HepG2 (cell line): ENCODE data around the gene PCBP1. TPM values are rescaled to one million over a fixed set of nuclear protein-coding genes. Genes with fewer than 3 reads are reported as not detected.

ENCODE experiments used
- CCAR2 ChIP-seq: fragments of 200-400 bp; formaldehyde crosslinking; optimal IDR thresholded peaks from 2 replicates; pipeline ENCODE3; 2018; ENCODE audit warnings: low read depth, mild to moderate bottlenecking, low read length, moderate library complexity
- IRX3 ChIP-seq: sonication (generic); formaldehyde crosslinking; IDR thresholded peaks from 2 replicates; pipeline ENCODE4 v1.8.1; 2023; ENCODE audit warnings: mild to moderate bottlenecking, low read depth, missing genetic modification reagents, borderline replicate concordance
- KLF13 ChIP-seq: sonication (generic); formaldehyde crosslinking; IDR thresholded peaks from 2 replicates; pipeline ENCODE4 v1.4.0; 2020; ENCODE audit warnings: mild to moderate bottlenecking, missing genetic modification reagents
- PAX8 ChIP-seq: sonication (generic); formaldehyde crosslinking; IDR thresholded peaks from 2 replicates; pipeline ENCODE4 v1.8.0; 2022; ENCODE audit warnings: mild to moderate bottlenecking, missing genetic modification reagents, borderline replicate concordance
- PHF21A ChIP-seq: sonication (generic); formaldehyde crosslinking; IDR thresholded peaks from 2 replicates; pipeline ENCODE4 v1.5.0; 2020; ENCODE audit warnings: mild to moderate bottlenecking, missing genetic modification reagents
- TRIM24 ChIP-seq: sonication (generic); formaldehyde crosslinking; IDR thresholded peaks from 2 replicates; pipeline ENCODE4 v1.8.0; 2022; ENCODE audit warnings: mild to moderate bottlenecking, missing genetic modification reagents
- ZNF225 ChIP-seq: sonication (generic); formaldehyde crosslinking; IDR thresholded peaks from 2 replicates; pipeline ENCODE4 v1.4.0; 2020; ENCODE audit warnings: mild to moderate bottlenecking, missing genetic modification reagents
- ZNF720 ChIP-seq: sonication (generic); formaldehyde crosslinking; IDR thresholded peaks from 2 replicates; pipeline ENCODE4 v1.4.0; 2020; ENCODE audit warnings: missing genetic modification reagents
- ZNF775 ChIP-seq: sonication (generic); formaldehyde crosslinking; IDR thresholded peaks from 2 replicates; pipeline ENCODE4 v1.4.0; 2020; ENCODE audit warnings: missing genetic modification reagents, mild to moderate bottlenecking, moderate library complexity, borderline replicate concordance
- ZNF83 ChIP-seq: sonication (generic); formaldehyde crosslinking; IDR thresholded peaks from 2 replicates; pipeline ENCODE4 v1.4.0; 2020; ENCODE audit warnings: missing genetic modification reagents, mild to moderate bottlenecking, borderline replicate concordance
- ZSCAN30 ChIP-seq: sonication (generic); formaldehyde crosslinking; IDR thresholded peaks from 2 replicates; pipeline ENCODE4 v1.5.0; 2020; ENCODE audit warnings: mild to moderate bottlenecking, missing genetic modification reagents
- polyA plus RNA-seq, 8 experiments: library from polyadenylated mRNA; depleted of rRNA in 3 of 8; stranded (reverse) in 7 of 8; unstranded in 1 of 8; fragments of >200 nt; fragmentation: Illumina TruSeq in 4 of 8; extraction: Trizol in 4 of 8; gene quantifications; 2 replicates each; pipeline versions ENCODE4 v1.2.1 to v1.2.3, GENCODE V29; 2011 to 2016; ENCODE audit warnings: low read depth in 4 of 8, missing spikeins in 1 of 8, mixed read lengths in 1 of 8; ENCODE audit not compliant: insufficient read depth in 1 of 8
- total RNA-seq, 5 experiments: library from RNA; depleted of rRNA; stranded (reverse); fragments of >200 nt; fragmentation: Illumina TruSeq; extraction: Trizol; gene quantifications; 2 replicates each; pipeline ENCODE4 v1.2.3, GENCODE V29; 2016; ENCODE audit warnings: low read depth in 1 of 5
- TF ChIP-seq, protein P1 (sequence below): sonication (generic); formaldehyde crosslinking; IDR thresholded peaks from 2 replicates; pipeline ENCODE4 v1.9.0; 2021; ENCODE audit warnings: mild to moderate bottlenecking, missing genetic modification reagents
- TF ChIP-seq, protein P2 (sequence below): sonication (generic); formaldehyde crosslinking; IDR thresholded peaks from 2 replicates; pipeline ENCODE4 v1.9.0; 2021; ENCODE audit warnings: missing genetic modification reagents, borderline replicate concordance
- TF ChIP-seq, protein P3 (sequence below): IDR thresholded peaks from 2 replicates; pipeline ENCODE4 v1.6.1; 2016; ENCODE audit warnings: low read depth, borderline replicate concordance
- TF ChIP-seq, protein P4 (sequence below): sonication (generic); formaldehyde crosslinking; IDR thresholded peaks from 2 replicates; pipeline ENCODE4 v1.4.0; 2020; ENCODE audit warnings: missing genetic modification reagents

Gene PCBP1
- total and polyA plus RNA-seq, 2 of the 13 experiments (the other 11 are each of a cell fraction or from before 2014, with no cell fraction given) = 32.0 to 137 TPM

DNA sequence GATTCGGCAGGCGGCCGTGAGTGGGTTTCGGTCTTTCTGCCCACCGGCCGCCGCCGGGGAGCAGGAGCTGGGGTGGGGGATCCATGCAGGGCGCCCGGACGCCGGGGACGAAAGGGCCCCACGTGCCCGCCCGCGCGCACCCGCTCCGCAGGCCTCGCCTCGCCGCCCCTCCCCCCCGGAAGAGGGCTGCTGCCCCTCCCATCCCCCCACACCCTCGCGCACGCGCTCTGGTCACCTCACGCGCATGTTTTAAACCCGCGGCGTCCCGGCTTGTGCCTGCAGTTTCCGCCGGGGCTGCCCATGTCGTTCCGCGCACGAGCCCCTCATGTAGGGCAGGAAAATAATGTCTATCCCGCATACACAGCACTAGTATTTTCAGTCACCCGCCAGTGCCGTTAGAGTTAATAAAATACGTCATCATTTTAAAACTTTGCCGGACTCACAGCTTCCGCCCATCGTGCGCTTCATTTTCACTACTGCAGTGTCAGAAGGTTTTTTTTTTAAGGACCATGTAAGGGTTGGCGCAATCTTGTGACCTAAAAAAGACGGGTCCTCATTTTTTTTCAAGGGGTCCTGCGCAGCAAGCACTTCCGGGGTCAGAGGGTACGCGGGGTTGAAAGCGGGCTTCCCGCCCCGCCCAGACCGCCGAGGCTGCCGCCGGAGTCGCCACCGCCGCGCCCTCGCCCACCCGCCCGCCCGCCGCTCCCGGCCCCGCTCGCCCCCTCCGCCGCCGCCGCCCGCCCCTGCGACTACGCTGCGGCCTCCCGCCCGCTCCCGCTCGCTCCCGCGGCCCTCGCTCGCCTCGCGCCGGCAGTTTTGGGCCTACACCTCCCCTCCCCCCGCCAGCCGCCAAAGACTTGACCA is at the start of gene PCBP1 (continued):
- TF ChIP-seq, protein P1, sequence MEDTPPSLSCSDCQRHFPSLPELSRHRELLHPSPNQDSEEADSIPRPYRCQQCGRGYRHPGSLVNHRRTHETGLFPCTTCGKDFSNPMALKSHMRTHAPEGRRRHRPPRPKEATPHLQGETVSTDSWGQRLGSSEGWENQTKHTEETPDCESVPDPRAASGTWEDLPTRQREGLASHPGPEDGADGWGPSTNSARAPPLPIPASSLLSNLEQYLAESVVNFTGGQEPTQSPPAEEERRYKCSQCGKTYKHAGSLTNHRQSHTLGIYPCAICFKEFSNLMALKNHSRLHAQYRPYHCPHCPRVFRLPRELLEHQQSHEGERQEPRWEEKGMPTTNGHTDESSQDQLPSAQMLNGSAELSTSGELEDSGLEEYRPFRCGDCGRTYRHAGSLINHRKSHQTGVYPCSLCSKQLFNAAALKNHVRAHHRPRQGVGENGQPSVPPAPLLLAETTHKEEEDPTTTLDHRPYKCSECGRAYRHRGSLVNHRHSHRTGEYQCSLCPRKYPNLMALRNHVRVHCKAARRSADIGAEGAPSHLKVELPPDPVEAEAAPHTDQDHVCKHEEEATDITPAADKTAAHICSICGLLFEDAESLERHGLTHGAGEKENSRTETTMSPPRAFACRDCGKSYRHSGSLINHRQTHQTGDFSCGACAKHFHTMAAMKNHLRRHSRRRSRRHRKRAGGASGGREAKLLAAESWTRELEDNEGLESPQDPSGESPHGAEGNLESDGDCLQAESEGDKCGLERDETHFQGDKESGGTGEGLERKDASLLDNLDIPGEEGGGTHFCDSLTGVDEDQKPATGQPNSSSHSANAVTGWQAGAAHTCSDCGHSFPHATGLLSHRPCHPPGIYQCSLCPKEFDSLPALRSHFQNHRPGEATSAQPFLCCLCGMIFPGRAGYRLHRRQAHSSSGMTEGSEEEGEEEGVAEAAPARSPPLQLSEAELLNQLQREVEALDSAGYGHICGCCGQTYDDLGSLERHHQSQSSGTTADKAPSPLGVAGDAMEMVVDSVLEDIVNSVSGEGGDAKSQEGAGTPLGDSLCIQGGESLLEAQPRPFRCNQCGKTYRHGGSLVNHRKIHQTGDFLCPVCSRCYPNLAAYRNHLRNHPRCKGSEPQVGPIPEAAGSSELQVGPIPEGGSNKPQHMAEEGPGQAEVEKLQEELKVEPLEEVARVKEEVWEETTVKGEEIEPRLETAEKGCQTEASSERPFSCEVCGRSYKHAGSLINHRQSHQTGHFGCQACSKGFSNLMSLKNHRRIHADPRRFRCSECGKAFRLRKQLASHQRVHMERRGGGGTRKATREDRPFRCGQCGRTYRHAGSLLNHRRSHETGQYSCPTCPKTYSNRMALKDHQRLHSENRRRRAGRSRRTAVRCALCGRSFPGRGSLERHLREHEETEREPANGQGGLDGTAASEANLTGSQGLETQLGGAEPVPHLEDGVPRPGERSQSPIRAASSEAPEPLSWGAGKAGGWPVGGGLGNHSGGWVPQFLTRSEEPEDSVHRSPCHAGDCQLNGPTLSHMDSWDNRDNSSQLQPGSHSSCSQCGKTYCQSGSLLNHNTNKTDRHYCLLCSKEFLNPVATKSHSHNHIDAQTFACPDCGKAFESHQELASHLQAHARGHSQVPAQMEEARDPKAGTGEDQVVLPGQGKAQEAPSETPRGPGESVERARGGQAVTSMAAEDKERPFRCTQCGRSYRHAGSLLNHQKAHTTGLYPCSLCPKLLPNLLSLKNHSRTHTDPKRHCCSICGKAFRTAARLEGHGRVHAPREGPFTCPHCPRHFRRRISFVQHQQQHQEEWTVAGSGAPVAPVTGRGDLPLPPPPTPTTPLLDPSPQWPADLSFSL (CRISPR knock-in tag) = no peak
- TF ChIP-seq ZNF83 (CRISPR knock-in tag) (no peak), CCAR2 (no peak), IRX3 (CRISPR knock-in tag) (no peak), ZNF775 (CRISPR knock-in tag) (no peak), ZNF225 (CRISPR knock-in tag) (peak; percentile 40; the same call in 1 of the 2 replicates), KLF13 (CRISPR knock-in tag) (no peak), TRIM24 (CRISPR knock-in tag) (no peak), PHF21A (peak; percentile 43; the same call in 1 of the 2 replicates), ZNF720 (CRISPR knock-in tag) (no peak), ZSCAN30 (CRISPR knock-in tag) (no peak), PAX8 (0 out of 2 replicates have a peak, but pooled peaks have one; percentile 10)
- TF ChIP-seq, protein P2, sequence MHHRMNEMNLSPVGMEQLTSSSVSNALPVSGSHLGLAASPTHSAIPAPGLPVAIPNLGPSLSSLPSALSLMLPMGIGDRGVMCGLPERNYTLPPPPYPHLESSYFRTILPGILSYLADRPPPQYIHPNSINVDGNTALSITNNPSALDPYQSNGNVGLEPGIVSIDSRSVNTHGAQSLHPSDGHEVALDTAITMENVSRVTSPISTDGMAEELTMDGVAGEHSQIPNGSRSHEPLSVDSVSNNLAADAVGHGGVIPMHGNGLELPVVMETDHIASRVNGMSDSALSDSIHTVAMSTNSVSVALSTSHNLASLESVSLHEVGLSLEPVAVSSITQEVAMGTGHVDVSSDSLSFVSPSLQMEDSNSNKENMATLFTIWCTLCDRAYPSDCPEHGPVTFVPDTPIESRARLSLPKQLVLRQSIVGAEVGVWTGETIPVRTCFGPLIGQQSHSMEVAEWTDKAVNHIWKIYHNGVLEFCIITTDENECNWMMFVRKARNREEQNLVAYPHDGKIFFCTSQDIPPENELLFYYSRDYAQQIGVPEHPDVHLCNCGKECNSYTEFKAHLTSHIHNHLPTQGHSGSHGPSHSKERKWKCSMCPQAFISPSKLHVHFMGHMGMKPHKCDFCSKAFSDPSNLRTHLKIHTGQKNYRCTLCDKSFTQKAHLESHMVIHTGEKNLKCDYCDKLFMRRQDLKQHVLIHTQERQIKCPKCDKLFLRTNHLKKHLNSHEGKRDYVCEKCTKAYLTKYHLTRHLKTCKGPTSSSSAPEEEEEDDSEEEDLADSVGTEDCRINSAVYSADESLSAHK (CRISPR knock-in tag) = no peak
- TF ChIP-seq, protein P3, sequence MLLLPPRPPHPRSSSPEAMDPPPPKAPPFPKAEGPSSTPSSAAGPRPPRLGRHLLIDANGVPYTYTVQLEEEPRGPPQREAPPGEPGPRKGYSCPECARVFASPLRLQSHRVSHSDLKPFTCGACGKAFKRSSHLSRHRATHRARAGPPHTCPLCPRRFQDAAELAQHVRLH (CRISPR knock-in tag) = peak; percentile 9; the same call in 1 of the 2 replicates
- TF ChIP-seq, protein P4, sequence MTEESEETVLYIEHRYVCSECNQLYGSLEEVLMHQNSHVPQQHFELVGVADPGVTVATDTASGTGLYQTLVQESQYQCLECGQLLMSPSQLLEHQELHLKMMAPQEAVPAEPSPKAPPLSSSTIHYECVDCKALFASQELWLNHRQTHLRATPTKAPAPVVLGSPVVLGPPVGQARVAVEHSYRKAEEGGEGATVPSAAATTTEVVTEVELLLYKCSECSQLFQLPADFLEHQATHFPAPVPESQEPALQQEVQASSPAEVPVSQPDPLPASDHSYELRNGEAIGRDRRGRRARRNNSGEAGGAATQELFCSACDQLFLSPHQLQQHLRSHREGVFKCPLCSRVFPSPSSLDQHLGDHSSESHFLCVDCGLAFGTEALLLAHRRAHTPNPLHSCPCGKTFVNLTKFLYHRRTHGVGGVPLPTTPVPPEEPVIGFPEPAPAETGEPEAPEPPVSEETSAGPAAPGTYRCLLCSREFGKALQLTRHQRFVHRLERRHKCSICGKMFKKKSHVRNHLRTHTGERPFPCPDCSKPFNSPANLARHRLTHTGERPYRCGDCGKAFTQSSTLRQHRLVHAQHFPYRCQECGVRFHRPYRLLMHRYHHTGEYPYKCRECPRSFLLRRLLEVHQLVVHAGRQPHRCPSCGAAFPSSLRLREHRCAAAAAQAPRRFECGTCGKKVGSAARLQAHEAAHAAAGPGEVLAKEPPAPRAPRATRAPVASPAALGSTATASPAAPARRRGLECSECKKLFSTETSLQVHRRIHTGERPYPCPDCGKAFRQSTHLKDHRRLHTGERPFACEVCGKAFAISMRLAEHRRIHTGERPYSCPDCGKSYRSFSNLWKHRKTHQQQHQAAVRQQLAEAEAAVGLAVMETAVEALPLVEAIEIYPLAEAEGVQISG (CRISPR knock-in tag) = no peak
